GM18909 (cell line): ENCODE data around the gene EHMT1.

Source experiments
- ATAC-seq: cut with Tn5 transposase; IDR thresholded peaks from one replicate; pipeline ENCODE4 v1.9.1; 2021; ENCODE audit warnings: mild to moderate bottlenecking; ENCODE audit not compliant: unreplicated experiment, poor library complexity

The EHMT1 gene

DNA sequence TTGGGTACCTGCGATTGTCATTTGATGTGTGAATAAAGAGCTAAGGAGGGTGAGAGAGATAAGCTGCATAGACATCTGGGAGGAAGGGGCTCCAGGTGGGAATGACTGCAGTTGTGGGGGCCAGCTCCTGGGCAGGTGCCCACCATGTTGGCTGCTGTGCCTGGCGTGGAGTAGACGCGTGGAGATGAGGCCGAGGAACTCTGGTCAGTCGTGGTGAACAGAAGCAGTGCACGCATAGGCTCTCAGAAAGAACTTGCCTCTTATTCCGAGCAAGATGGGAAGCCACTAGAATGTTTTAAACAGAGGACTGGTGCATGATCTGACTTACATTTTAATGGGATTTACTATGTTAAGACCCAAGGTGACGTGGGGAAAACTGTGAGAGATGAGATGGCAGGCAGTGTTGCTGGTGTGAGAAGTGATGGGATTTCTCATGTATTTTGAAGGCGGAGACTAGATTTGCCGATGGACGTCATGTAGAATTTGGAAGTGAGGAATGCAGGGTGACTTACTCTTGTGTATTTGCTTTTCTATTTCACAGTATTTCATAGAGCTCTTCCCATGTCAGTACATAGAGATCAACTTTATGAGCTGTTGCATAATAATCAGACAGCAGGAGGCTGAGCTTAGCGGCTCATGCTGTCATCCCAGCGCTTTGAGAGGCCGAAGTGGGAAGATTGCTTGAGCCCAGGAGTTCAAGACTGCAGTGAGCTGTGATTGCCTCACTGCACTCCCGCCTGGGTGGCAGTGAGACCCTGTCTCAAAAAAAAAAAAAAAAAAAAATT is 71.1 kb downstream of the EHMT1 start:
- ATAC-seq: no peak

DNA sequence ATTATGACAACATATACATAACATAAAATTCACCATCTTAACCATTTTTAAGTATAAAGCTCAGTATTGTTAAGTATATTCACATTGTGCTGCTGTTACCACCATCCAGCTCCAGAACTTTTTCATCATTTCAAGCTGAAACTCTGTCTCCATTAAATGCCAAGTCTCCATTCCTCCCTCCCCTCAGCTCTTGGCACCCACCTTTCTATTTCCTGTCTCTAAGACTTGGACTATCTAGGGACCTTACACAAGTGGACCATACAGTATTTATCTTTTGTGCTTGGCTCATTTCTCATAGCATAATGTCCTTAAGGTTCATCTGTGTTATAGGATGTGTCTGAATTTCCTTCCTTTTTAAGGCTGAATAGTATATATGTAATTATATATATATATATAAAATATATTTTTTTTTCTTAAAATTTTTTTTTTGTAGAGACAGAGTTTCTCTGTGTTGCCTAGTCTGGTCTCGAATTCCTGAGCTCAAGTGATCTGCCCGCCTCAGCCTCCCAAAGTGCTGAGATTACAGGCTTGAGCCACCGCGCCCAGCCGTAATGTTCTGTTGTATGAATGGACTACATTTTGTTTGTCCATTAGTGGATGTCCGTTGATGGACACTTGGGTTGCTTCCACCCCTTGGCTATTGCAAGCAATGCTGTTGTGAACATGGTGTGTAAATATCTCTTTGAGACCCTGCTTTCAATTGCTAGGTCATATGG is 72.3 kb downstream of the EHMT1 start:
- ATAC-seq: no peak

DNA sequence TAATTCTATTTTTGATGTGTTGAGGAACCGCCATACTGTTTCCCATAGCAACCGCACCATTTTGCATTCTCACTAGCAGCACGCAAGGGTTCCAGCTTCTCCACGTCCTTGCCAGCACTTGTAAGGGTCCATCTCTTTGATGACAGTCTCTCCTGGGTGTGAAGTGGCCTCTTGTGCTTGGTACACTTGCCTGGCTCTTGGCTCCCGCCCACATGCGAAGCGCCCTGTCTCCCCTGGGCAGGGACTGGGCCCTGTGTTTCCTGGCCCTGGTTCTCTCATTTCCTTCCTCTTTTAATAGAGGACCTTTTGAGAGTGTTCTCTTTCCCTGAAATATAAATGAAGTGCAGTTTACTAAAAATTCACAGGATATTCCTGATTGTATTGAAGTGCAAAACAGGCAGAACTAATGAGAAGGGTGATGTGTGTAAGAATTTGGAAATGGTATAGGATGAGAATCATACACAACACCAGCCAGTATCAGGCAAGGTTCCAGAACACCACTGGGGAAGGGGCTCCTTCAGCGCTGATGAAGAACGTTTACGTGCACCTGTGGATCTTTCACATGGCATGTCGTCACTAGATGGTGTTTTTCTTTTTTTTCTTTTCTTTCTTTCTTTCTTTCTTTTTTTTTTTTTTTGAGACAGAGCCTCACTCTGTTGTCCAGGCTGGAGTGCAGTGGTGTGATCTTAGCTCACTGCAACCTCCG is 73.0 kb downstream of the EHMT1 start:
- no peak for ATAC-seq

DNA sequence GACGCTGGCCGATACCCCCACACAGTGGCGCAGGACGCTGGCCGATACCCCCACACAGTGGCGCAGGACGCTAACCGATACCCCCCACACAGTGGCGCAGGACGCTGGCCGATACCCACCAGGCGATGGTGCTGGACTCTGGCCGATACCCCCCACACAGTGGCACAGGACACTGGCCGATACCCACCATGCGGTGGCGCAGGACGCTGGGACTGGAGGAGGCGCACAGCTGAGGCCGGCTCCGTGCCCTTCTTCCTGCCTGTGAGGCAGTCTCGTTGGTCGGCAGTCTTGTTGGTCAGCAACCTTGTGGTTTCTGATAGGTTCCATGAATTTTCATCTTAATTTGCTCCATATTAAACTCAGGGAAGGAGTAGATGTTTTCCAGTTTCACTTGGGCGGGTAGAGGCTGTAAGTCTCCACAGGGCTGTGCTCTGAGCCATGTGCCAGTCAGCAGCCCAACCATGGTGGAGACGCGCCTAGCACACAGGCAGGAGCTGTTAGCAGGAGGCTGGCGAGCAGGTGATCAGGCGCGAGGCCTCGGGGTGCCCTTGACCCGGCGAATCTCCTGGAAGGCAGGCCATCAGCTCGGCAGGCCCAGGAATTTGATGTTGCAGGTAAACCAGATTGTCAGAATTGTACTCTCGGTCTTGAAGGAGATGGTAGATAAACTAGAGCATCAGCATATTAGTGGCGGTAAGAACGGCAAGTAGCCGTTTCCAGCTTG is 75.6 kb downstream of the EHMT1 start:
- no peak for ATAC-seq

DNA sequence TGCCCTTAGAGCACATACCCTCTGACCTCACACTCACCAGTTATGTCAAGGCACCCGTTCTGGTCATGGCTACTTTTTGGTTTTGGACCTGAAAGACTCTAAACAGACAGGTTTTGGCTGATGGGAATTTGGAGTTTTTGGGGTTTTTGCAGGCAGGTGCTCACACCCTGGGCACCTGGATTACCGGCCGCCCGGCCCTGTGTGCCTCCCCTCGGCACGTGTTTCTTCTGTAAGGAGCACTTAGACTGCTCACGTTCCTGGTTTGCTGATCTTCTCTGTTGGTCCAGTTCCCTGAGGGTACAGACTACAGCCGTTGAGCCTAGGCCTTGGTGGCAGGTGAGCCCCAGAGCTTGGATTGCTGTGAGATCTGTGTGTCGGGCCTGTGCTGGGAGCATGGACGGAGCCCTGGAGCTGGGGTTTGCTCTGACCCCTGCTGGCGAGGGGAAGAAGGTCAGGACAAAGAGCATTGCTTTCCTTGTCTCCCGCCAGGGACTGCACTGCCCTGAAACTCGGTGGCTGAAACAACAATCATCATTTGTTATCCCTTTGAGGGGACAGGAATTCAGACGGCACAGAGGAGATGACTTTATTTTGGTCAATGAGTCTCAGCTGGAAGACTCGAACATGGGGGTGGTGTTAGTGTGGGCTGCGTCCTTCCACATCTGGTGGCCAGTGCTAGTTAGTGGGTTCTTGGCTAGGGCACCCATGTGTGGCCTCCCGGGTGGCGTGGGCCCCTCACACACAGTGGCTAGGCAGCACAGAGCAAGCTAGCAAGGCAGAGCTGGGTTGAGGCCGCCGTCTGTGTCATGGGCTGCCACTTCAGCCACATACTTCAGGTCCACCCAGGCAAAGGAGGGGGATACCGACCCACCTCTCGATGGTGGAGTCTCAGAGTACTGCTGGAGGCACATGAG is 76.4 kb downstream of the EHMT1 start:
- no peak for ATAC-seq

DNA sequence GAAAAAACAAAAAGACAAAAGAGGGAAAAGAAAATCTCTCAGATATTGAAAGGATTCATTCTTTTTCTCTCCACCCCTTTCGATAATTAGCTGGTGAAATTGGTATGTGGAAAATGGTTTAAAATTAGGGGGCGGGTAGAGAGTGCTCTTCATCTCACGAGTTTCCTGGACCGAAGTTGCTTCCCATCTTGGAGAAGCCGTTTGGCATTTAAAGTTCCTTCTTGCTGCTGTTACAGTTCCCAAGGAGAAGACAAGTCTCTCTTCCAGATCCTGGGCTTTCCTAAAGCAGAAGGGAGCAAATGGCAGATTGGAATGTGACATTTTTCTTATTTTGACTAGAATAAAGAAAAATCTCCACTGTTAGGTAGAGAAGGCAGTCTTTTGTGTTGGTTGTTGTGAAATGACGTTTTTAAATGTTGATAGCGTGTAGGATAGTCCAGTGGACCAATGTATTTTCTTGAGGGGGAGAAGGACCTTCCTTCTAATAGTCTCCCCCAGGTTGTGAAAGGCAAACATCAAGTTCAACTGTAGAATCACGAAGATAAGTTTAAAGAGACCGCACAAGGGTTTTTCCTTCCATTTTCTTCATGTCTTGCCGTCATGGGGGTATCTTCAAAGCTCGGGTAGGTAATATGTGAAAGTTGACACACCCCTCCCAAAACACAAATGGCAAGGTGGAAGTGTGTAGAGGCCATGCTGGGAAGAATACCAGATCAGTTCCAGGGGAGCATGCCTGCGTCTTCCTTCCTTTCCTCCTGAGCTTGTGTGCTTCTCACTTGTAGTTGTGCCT is 77.5 kb downstream of the EHMT1 start:
- ATAC-seq: no peak

DNA sequence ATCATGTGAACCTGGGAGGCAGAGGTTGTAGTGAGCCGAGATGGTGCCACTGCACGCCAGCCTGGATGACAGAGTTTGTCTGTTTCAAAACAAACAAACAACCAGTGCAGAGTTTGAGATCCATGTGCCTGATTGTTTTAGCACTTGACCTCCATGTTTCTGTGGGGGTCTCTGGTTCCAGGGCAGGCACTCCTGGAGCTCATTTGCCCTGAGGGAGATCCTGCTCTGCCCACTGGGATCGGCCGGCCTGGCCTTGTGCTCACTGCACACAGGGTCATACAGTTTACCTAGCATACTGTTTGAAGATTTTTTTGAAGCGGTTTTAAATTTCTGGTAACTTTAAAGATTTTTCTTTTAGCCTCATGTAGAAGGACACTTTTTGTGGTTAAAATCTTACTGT is 78.4 kb downstream of the EHMT1 start:
- no peak for ATAC-seq

DNA sequence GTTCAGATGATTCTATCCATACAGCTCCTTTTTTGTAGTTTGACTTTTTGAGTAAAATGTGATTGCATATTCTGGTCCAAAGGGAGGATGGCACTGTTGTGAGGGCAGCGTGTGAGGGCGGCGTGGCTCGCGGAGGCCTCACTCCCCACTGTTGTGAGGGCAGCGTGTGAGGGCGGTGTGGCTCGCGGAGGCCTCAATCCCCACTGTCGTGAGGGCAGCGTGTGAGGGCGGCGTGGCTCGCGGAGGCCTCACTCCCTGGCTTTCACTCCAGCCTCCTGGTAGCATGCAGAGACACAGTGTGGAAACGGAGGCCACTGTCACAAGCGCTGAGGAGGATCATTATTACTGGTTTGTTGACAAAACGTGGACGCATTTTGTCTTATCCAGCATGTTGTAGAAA is 79.0 kb downstream of the EHMT1 start:
- ATAC-seq: no peak

DNA sequence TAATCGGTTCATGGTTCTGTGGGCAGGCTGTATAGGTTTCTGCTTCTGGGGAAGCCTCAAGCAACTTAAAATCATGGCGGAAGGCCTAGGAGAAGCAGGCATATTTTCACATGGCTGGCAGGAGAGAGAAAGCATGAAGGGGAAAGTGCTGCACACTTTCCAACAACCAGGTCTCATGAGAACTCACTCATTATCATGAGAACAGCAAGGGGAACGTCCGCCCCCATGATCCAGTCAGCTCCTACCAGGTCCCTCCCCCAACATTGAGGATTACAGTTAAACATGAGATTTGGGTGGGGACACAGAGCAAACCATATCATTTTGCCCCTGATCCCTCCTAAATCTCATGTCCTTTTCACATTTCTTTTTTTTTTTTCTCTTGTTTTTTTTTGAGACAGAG is 82.1 kb downstream of the EHMT1 start:
- no peak for ATAC-seq

DNA sequence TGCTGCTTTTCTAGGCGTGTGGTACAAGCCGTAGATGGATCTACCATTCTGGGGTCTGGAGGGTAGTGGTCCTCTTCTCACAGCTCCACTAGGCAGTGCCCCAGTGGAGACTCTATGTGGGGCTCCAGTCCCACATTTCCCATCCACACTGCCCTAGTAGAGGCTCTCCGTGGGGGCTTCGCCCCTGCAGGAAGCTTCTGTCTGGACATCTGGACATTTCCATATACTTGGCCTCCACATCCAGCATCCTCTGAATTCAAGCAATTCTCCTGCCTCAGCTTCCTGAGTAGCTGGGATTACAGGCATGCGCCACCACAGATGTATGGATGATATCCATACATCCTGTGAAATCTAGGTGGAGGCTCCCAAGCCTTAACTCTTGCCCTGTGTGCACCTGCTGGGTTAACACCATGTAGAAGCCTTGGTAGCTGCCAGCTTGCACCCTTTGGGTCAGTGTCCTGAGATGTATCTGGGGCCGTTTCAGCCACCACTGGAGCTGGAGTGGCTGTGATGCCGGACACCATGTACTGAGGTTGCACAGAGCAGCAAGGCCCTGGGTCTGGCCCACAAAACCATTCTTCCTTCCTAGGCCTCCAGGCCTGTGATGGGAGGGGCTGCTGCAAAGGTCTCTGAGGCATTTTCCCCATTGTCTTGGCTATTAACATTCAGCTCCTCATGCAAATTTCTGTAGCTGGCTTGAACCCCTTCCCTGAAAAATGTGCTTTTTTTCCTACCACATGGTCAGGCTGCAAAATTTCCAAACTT is 84.0 kb downstream of the EHMT1 start:
- no peak for ATAC-seq

DNA sequence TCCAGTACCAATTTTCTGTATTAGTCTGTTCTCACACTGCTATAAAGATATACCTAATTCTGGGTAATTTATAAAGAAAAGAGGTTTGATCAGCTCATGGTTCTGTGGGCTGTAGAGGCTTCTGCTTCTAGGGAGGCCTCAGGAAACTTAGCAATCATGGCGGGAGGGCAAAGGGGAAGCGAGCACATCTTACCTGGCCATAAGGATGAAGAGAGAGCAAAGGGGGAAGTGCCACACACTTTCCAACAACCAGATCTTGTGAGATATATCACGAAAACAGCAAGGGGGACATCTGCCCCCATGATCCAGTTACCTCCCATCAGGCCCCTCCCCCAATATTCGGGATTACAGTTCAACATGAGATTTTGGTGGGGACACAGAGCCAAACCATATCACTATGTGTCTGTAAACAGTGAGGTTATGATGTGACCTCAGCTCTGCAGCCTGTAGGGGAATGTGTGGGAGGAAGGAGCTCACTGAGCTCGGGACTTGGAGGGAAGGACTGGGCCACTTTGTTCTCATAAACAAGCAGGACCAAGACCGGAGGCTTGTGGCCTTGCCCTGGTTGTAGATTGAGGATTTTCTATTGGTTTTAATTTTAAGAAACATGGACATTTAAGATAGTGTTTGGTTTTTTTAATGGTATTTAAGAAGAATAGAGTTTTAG is 85.2 kb downstream of the EHMT1 start:
- no peak for ATAC-seq

DNA sequence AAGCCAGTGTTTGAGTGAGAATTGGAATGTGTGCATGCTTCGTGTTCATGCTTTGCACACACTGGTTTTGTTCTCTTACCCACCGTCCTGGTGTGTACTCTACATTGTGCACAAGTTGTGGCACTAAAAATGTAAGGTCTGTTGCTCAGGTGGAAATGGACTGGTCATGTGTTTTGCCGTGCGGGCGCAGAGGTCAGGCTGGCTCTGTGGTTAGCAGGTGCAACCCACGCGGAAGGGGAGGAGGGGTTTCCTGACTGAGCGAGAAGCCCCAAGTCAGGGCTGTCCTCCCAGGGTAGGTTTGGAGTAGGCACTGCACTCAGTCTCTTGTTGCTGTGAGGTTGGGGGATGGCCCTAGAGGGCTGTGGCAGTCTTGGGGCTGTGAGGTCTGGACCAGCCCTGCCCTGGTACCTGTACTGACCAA is 86.6 kb downstream of the EHMT1 start:
- ATAC-seq: peak; percentile 76

DNA sequence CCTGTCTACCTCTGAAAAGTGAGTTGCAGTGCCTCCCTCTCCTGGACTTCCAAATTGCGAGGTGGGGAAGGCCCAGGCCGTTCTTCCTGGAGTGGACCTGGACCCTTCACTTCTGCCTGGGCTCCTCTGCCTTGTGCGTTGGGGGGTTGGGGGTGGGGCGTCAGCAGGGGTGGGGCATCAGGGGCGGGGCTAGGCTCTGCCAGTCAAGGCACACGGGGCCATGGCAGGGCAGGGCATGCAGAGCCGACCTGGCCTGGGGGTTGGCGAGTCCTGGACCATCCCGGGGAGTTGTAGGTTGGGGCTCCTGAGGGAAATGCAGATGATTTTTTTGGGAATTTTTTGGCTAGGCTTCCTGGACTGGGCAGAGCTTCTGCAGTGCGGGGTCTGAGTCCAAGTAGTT is 87.1 kb downstream of the EHMT1 start:
- peak; percentile 17 for ATAC-seq

DNA sequence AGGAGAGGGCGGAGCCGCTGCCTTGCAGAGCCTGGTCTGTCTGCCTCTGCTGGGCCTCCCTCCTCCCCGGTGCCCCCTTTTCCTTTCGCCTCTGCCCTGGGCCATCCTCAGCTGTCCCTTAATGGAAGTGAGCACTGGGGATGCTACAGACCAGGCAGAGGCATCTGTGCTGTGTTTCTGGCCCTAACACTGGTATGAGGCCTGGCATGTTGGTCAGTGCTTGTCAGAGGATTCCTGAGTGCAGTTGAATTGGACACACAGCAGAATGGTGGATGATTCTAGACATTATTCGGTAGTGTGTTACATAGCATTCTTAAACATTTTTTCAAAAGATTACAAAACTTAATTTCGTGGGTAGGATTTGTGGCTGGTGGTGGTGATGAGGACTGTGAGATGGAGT is 88.6 kb downstream of the EHMT1 start:
- no peak for ATAC-seq

DNA sequence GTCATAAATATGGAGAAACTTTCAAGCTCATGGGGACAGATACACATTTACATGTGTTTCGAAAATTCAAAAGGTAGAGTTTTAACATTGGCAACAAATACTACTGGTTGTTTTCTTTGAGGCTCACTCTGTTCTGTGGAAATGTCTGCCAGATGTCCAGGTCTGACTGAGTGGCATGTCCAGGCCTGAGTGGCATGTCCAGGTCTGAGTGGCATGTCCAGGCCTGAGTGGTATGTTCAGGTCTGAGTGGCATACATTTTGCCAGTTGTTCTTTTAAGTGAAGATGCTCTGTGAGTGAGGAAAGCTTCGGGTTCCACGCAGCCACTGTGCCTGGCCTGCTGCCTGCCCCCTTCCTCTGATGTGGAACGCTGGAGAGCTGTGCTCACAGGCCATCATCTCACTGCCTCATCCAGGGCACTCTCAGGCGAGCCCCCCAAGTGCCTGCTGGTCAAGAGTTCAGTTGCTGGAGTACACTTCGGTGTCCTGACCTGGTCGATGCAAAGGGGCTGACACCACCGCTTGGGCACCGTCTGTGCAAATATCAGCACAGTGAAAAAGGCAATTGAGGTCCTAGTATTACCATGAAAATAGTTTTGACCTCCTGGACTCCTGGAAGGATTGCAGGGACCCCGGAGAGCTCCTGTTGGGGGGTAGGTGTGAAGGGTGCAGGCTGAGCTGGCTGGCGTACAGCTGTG is 89.9 kb downstream of the EHMT1 start:
- ATAC-seq: no peak

DNA sequence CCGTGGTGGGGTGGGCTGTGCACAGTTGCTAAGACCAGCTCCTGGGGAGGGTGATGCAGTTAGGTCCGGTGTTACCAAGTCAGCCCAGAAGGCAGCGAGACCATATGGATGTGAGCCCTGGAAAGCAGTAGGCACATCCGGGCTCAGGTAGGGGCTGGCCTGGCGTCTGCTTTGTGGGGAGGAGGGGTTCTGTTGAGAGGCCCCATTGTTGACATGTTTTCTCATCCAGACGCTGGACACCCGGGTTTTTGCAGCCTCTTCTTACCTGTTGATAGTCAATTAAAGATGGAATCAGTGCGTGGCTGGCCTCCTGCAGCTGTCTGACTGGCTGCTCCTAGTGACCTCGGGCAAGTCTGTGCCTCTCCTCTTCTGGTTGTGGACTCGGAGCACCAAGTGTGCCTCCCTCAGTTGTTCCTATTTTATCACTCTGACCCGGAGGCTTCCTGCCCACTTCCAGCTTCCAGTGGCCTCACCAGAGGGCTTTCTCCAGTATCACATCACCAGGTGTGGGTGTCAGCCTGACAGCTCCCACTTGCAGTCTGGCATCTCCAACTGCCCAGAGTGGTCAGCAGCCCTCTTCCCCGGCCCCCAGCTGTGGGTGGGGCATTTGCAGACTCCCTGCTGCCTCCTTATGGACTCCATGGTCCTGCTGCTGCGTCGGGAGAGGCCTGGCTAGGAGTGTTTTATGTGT is 90.8 kb downstream of the EHMT1 start:
- ATAC-seq: no peak

DNA sequence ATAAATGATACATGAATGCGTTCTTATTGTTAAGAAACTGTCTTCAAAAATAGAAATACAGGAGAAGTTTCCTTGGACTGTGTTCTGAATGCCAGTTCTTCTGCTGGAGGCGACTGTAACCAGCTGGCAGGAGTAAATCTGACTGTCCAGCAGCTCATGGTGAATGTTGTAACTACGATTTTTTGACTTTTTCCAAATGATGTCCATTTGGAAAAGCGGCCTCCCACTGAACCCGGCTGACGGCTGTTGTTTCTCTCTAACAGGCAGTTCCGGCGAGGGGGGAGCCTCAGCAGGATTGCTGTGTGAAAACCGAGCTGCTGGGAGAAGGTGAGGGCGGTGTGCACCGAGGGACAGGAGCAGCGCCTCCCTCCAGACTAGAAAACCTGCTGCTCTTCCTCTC is 91.9 kb downstream of the EHMT1 start:
- ATAC-seq: no peak
